ENCODE data around the gene CEACAM20. TPM values are rescaled to one million over a fixed set of nuclear protein-coding genes. Genes with fewer than 3 reads are reported as not detected.
"Not testable (repeated sequence)": the region's sequence is repeated elsewhere in the genome, so short reads cannot be mapped to it uniquely, and the experiment has no call there.

CEACAM20 gene
- total RNA-seq, 8 experiments from 2014 or later, result 0.08 TPM; not detected in 7

DNA sequence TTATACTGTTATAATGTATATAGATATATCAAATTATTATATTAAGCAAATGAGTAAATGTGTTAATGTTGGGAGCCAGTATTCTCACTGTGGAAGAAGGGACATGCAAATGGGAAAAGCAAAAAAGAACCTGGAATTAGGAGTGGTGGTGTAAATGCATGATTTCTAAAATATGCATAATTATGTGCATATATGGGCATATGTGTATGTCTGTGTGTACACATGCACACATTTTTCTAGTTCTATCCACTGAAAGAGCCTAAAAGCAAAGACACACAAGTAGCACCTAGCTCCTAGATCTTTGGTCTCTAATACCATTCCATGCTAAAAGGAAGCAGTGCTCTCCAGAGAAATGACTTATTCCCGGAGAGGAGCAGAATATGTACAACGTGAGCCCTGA is 38.3 kb upstream of the CEACAM20 start:
- 0 to 90% (median 50%) methylated on average over 1 to 2 of the region's 2 CpGs for WGBS, 10 experiments
- no peak overlapping the region for H3K27ac ChIP-seq
- no peak overlapping the region for H3K4me3 ChIP-seq
- peak in 3 of 8 experiments; percentile 70 to 89 (median 71) for ATAC-seq (replicated peaks in 6 of 8)
- in situ Hi-C loops (cut with MboI; ENCODE audit: low pct_unique_long_range_greater_than_20kb in 2 of 9, low sequenced_read_pairs in 9 of 9, unreplicated experiment in 9 of 9), result loop anchor here in 2 of 9 experiments (25.0 kb wide), 2 partner anchors 220 to 270 kb away; partner anchors contain the start of genes CBLC (in 1 of the 2) and NECTIN2 (in 1 of the 2)
- no peaks in the 10 kb centered on the region for H3K4me1 ChIP-seq (replicated peaks in 1 of 2)

DNA sequence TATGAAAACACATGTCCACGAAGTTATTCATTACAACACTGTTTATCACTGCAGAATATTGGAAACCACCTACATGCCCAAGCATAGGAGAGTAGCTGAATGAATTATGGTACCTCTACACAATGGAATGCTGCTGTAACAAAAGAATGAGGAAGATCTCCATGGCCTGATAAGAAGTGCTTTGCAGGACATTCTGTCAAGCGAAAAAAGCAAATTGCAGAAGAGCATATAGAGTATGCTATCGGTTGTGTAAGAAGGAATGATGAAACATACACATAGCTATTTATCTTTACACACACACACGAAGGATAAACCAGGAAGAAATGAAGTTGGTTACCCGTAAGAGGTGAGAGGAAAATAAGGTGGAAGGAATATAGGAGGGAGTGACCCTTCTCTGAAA is 37.5 kb upstream of the CEACAM20 start:
- WGBS, 10 experiments, result 20 to 100% (median 48%) methylated on average over 1 to 5 of the region's 5 CpGs
- ATAC-seq (replicated peaks in 6 of 8), result peak in 1 of 8 experiments; percentile 31
- no peak overlapping the region for H3K4me3 ChIP-seq
- no peak overlapping the region for H3K27ac ChIP-seq
- in situ Hi-C loops (cut with MboI; ENCODE audit: low pct_unique_long_range_greater_than_20kb in 2 of 9, low sequenced_read_pairs in 9 of 9, unreplicated experiment in 9 of 9), result loop anchor here in 2 of 9 experiments (25.0 kb wide), 2 partner anchors 220 to 270 kb away; partner anchors contain the start of genes CBLC (in 1 of the 2) and NECTIN2 (in 1 of the 2)
- no peaks in the 10 kb centered on the region for H3K4me1 ChIP-seq (replicated peaks in 1 of 2)

- not testable (repeated sequence) for ATAC-seq (replicated peaks in 6 of 8); H3K4me1 ChIP-seq (replicated peaks in 1 of 2); H3K27ac ChIP-seq; H3K4me3 ChIP-seq
- no CpG with 5 or more reads among the region's 33 CpGs for WGBS, 10 experiments
- in situ Hi-C loops (cut with MboI; ENCODE audit: low pct_unique_long_range_greater_than_20kb in 2 of 9, low sequenced_read_pairs in 9 of 9, unreplicated experiment in 9 of 9), result loop anchor here in 2 of 9 experiments (25.0 kb wide), 2 partner anchors 224 to 274 kb away; partner anchors contain the start of genes CBLC (in 1 of the 2) and NECTIN2 (in 1 of the 2)
Measured at GRCh38 chr19:44563086-44563655, 33.7 kb upstream of the CEACAM20 start.

GRCh38 chr19:44557933-44558332 is 28.5 kb upstream of the CEACAM20 start:
- H3K27ac ChIP-seq, result no peak overlapping the region
- no peak overlapping the region for H3K4me3 ChIP-seq
- 80 to 100% (median 100%) methylated on average over 1 to 2 of the region's 2 CpGs; no CpG with 5 or more reads in 5 of the 10 experiments for WGBS, 10 experiments
- in situ Hi-C loops (cut with MboI; ENCODE audit: low pct_unique_long_range_greater_than_20kb in 2 of 9, low sequenced_read_pairs in 9 of 9, unreplicated experiment in 9 of 9), result loop anchor here in 2 of 9 experiments (25.0 kb wide), 2 partner anchors 229 to 279 kb away; partner anchors contain the start of genes CBLC (in 1 of the 2) and NECTIN2 (in 1 of the 2)
- H3K4me1 ChIP-seq (replicated peaks in 1 of 2), result no peaks in the 10 kb centered on the region
- ATAC-seq (replicated peaks in 6 of 8), result no peak

GRCh38 chr19:44554641-44555246 is 25.3 kb upstream of the CEACAM20 start:
- Histone ChIP-seq H3K4me1 (replicated peaks in 1 of 2) (no peaks in the 10 kb centered on the region), H3K4me3 (no peak overlapping the region), H3K27ac (no peak overlapping the region)
- in situ Hi-C loops (cut with MboI; ENCODE audit: low pct_unique_long_range_greater_than_20kb in 2 of 9, low sequenced_read_pairs in 9 of 9, unreplicated experiment in 9 of 9), result loop anchor here in 2 of 9 experiments (25.0 kb wide), 2 partner anchors 233 to 283 kb away; partner anchors contain the start of genes CBLC (in 1 of the 2) and NECTIN2 (in 1 of the 2)
- 25 to 100% (median 69%) methylated on average over 1 to 2 of the region's 2 CpGs; no CpG with 5 or more reads in 2 of the 10 experiments for WGBS, 10 experiments
- ATAC-seq (replicated peaks in 6 of 8), result no peak

GRCh38 chr19:44553478-44554171 is 24.1 kb upstream of the CEACAM20 start:
- in situ Hi-C loops (cut with MboI; ENCODE audit: low pct_unique_long_range_greater_than_20kb in 2 of 9, low sequenced_read_pairs in 9 of 9, unreplicated experiment in 9 of 9), result loop anchor here in 2 of 9 experiments (25.0 kb wide), 2 partner anchors 234 to 284 kb away; partner anchors contain the start of genes CBLC (in 1 of the 2) and NECTIN2 (in 1 of the 2)
- 17 to 100% (median 75%) methylated on average over 1 to 4 of the region's 6 CpGs; no CpG with 5 or more reads in 3 of the 10 experiments for WGBS, 10 experiments
- ATAC-seq (replicated peaks in 6 of 8), result no peak
- H3K4me1 ChIP-seq (replicated peaks in 1 of 2), result no peaks in the 10 kb centered on the region
- no peak overlapping the region for H3K4me3 ChIP-seq
- H3K27ac ChIP-seq, result no peak overlapping the region

- peak in 3 of 8 experiments; percentile 84 to 92 (median 85) for ATAC-seq (replicated peaks in 6 of 8)
- no peak overlapping the region for H3K4me3 ChIP-seq
- in situ Hi-C loops (cut with MboI; ENCODE audit: low pct_unique_long_range_greater_than_20kb in 2 of 9, low sequenced_read_pairs in 9 of 9, unreplicated experiment in 9 of 9), result loop anchor here in 2 of 9 experiments (25.0 kb wide), 2 partner anchors 235 to 285 kb away; partner anchors contain the start of genes CBLC (in 1 of the 2) and NECTIN2 (in 1 of the 2)
- H3K27ac ChIP-seq, result no peak overlapping the region
- WGBS, 10 experiments, result 0% methylated on average over 2 to 4 of the region's 5 CpGs; no CpG with 5 or more reads in 6 of the 10 experiments
- H3K4me1 ChIP-seq (replicated peaks in 1 of 2), result no peaks in the 10 kb centered on the region
Measured at GRCh38 chr19:44552324-44552723, 22.8 kb upstream of the CEACAM20 start.

GRCh38 chr19:44551850-44552249 is 22.4 kb upstream of the CEACAM20 start:
- no peak for ATAC-seq (replicated peaks in 6 of 8)
- in situ Hi-C loops (cut with MboI; ENCODE audit: low pct_unique_long_range_greater_than_20kb in 2 of 9, low sequenced_read_pairs in 9 of 9, unreplicated experiment in 9 of 9), result loop anchor here in 2 of 9 experiments (25.0 kb wide), 2 partner anchors 235 to 285 kb away; partner anchors contain the start of genes CBLC (in 1 of the 2) and NECTIN2 (in 1 of the 2)
- Histone ChIP-seq H3K4me1 (replicated peaks in 1 of 2) (no peaks in the 10 kb centered on the region), H3K27ac (no peak overlapping the region), H3K4me3 (no peak overlapping the region)
- WGBS, 10 experiments, result 35 to 96% (median 73%) methylated on average over 2 to 5 of the region's 5 CpGs; no CpG with 5 or more reads in 1 of the 10 experiments

GRCh38 chr19:44550976-44551375 is 21.5 kb upstream of the CEACAM20 start:
- H3K27ac ChIP-seq; H3K4me3 ChIP-seq; H3K4me1 ChIP-seq (replicated peaks in 1 of 2); ATAC-seq (replicated peaks in 6 of 8): not testable (repeated sequence)
- 93 to 98% (median 95%) methylated on average over 12 to 37 of the region's 37 CpGs for WGBS, 10 experiments
- in situ Hi-C loops (cut with MboI; ENCODE audit: low pct_unique_long_range_greater_than_20kb in 2 of 9, low sequenced_read_pairs in 9 of 9, unreplicated experiment in 9 of 9), result loop anchor here in 2 of 9 experiments (25.0 kb wide), 2 partner anchors 236 to 286 kb away; partner anchors contain the start of genes CBLC (in 1 of the 2) and NECTIN2 (in 1 of the 2)

GRCh38 chr19:44549507-44549906 is 20.0 kb upstream of the CEACAM20 start:
- in situ Hi-C loops (cut with MboI; ENCODE audit: low pct_unique_long_range_greater_than_20kb in 2 of 9, low sequenced_read_pairs in 9 of 9, unreplicated experiment in 9 of 9), result no loop called here
- WGBS, 10 experiments, result 66 to 100% (median 77%) methylated on average over 1 to 3 of the region's 3 CpGs; no CpG with 5 or more reads in 6 of the 10 experiments
- H3K27ac ChIP-seq, result no peak overlapping the region
- H3K4me3 ChIP-seq, result no peak overlapping the region
- no peak for ATAC-seq (replicated peaks in 6 of 8)
- no peaks in the 10 kb centered on the region for H3K4me1 ChIP-seq (replicated peaks in 1 of 2)

DNA sequence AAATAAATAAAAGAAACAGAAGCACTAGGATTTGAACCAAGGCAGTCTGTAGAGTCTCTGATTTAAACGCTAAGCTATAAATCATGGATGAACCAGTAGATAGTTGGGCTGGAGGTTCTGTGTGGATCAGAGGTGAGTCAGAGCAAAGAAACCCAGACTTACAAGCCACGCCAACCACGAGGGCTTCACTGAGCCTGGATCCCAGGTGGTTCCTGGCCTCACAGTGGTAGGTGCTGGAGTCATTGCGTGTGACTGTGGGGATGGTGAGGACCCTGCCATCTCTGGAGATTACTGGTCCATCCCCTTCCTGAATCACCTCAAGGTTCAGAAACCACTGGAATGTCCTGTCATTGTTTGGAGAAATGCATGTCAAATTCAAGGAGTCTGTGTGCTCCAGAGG is 19.3 kb upstream of the CEACAM20 start:
- H3K4me3 ChIP-seq, result no peak overlapping the region
- in situ Hi-C loops (cut with MboI; ENCODE audit: low pct_unique_long_range_greater_than_20kb in 2 of 9, low sequenced_read_pairs in 9 of 9, unreplicated experiment in 9 of 9), result no loop called here
- no peak overlapping the region for H3K27ac ChIP-seq
- H3K4me1 ChIP-seq (replicated peaks in 1 of 2), result no peaks in the 10 kb centered on the region
- WGBS, 10 experiments, result 16 to 70% (median 30%) methylated on average over 1 to 4 of the region's 4 CpGs; no CpG with 5 or more reads in 6 of the 10 experiments
- no peak for ATAC-seq (replicated peaks in 6 of 8)

DNA sequence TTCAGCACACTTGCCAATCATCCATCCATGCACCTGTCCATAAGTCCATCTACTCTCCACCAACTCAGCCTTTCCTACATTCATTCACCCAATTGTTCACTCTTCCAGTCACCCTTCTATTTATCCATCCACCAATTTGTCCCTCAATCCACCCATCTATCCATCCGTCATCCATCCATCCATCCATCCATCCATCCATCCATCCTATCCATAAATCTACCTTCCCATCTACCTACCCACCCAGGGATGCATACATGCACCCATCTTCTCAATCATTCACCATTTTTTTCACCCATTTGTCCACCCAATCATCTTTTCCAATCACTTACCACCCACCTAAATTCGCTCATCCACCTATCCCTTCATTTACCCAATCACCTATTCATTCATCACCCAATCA is 14.6 kb upstream of the CEACAM20 start:
- in situ Hi-C loops (cut with MboI; ENCODE audit: low pct_unique_long_range_greater_than_20kb in 2 of 9, low sequenced_read_pairs in 9 of 9, unreplicated experiment in 9 of 9), result no loop called here
- WGBS, 10 experiments, result 17 to 83% (median 25%) methylated on average over 1 to 2 of the region's 2 CpGs; no CpG with 5 or more reads in 1 of the 10 experiments
- ATAC-seq (replicated peaks in 6 of 8), result no peak
- no peak overlapping the region for H3K27ac ChIP-seq
- no peaks in the 10 kb centered on the region for H3K4me1 ChIP-seq (replicated peaks in 1 of 2)
- H3K4me3 ChIP-seq, result no peak overlapping the region

Measured in motor neuron (in vitro differentiated cells).